ENCODE measurements around the gene MPHOSPH6. TPM values are rescaled to one million over a fixed set of nuclear protein-coding genes. Genes with fewer than 3 reads are reported as not detected.

The MPHOSPH6 gene
- total RNA-seq, 2 donors from 2014 or later: 50.3 to 79.9 TPM

GRCh38 chr16:82201351-82201750 lies 31.3 kb upstream of the MPHOSPH6 start:
- no peak overlapping the region for H3K27ac ChIP-seq
- H3K9me3 ChIP-seq: no peaks in the 10 kb centered on the region
- H3K36me3 ChIP-seq: no peaks in the 10 kb centered on the region
- DNase-seq (ENCODE audit: low spot score) (no peak), ATAC-seq (ENCODE audit: insufficient number of reproducible peaks, low FRiP score, low read depth) (no peak)
- no peak overlapping the region for H3K4me3 ChIP-seq
- no peaks in the 10 kb centered on the region for H3K4me1 ChIP-seq (ENCODE audit: control insufficient read depth in 1 of 2, low read depth in 2 of 2)
- TF ChIP-seq, protein P1, sequence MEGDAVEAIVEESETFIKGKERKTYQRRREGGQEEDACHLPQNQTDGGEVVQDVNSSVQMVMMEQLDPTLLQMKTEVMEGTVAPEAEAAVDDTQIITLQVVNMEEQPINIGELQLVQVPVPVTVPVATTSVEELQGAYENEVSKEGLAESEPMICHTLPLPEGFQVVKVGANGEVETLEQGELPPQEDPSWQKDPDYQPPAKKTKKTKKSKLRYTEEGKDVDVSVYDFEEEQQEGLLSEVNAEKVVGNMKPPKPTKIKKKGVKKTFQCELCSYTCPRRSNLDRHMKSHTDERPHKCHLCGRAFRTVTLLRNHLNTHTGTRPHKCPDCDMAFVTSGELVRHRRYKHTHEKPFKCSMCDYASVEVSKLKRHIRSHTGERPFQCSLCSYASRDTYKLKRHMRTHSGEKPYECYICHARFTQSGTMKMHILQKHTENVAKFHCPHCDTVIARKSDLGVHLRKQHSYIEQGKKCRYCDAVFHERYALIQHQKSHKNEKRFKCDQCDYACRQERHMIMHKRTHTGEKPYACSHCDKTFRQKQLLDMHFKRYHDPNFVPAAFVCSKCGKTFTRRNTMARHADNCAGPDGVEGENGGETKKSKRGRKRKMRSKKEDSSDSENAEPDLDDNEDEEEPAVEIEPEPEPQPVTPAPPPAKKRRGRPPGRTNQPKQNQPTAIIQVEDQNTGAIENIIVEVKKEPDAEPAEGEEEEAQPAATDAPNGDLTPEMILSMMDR (IDR thresholded peaks at IDR 0.05): no peak
- no peaks in the 10 kb centered on the region for H3K27me3 ChIP-seq (replicated peaks; ENCODE audit: insufficient read depth)

DNA sequence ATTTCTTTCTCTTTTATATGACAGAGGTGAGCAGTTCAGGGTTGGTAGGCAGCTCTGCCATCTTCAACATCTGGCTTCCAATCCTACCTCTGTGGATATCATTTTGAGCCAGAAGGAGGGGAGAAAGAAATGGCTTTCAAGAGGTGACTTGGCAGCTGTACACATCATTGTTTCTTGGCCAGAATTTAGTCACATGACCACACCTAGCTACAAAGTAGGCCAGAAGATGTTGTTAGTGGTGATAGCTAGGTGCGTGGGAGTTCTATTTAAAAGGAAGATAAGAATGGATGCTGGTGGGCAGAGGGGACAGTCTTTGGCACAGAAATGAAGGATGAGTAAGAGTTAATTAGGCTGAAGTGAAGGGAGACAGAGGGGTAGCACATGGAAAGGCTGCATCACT lies 29.2 kb upstream of the MPHOSPH6 start:
- TF ChIP-seq, protein P1 (IDR thresholded peaks at IDR 0.05): no peak
- H3K36me3 ChIP-seq: no peaks in the 10 kb centered on the region
- DNase-seq (ENCODE audit: low spot score): no peak
- H3K4me1 ChIP-seq (ENCODE audit: control insufficient read depth in 1 of 2, low read depth in 2 of 2): no peaks in the 10 kb centered on the region
- no peak for ATAC-seq (ENCODE audit: insufficient number of reproducible peaks, low FRiP score, low read depth)
- H3K4me3 ChIP-seq: no peak overlapping the region
- H3K27me3 ChIP-seq (replicated peaks; ENCODE audit: insufficient read depth): no peaks in the 10 kb centered on the region
- no peak overlapping the region for H3K27ac ChIP-seq
- H3K9me3 ChIP-seq: no peaks in the 10 kb centered on the region

- TF ChIP-seq, protein P1 (IDR thresholded peaks at IDR 0.05): no peak
- H3K27ac ChIP-seq: no peak overlapping the region
- H3K27me3 ChIP-seq (replicated peaks; ENCODE audit: insufficient read depth): no peaks in the 10 kb centered on the region
- DNase-seq (ENCODE audit: low spot score): no peak
- H3K9me3 ChIP-seq: no peaks in the 10 kb centered on the region
- no peak overlapping the region for H3K4me3 ChIP-seq
- H3K36me3 ChIP-seq: no peaks in the 10 kb centered on the region
- H3K4me1 ChIP-seq (ENCODE audit: control insufficient read depth in 1 of 2, low read depth in 2 of 2): no peaks in the 10 kb centered on the region
- ATAC-seq (ENCODE audit: insufficient number of reproducible peaks, low FRiP score, low read depth): no peak
Measured at GRCh38 chr16:82197540-82198240, 27.7 kb upstream of the MPHOSPH6 start.

DNA sequence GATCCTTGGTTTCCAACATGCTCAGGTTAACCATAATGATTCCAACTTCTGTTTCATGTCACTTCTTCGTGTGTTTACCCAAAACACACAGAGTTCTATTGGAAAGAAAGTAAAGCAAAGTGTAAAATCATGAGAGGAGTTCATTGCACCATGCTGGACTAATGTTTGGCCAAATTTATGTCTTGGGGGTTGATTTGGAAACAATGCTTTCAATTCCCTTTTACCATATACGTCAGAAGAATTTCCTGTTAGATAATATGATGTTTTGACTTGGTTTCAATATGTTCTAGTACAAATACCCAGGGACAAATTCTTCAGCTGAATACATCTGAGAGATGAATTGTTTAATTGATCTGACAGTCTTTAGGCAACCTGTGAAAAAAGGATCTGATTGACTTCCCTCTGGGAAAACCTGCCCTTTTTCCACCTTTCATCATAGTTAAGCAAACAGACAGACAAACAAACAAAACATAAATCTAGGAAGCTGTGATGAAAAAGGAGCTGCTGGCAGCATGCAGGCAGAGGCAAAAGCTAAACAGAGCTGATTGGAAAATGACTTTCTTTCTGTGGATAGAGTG lies 26.0 kb upstream of the MPHOSPH6 start:
- no peaks in the 10 kb centered on the region for H3K36me3 ChIP-seq
- H3K4me1 ChIP-seq (ENCODE audit: control insufficient read depth in 1 of 2, low read depth in 2 of 2): no peaks in the 10 kb centered on the region
- no peaks in the 10 kb centered on the region for H3K9me3 ChIP-seq
- no peak for DNase-seq (ENCODE audit: low spot score)
- H3K27me3 ChIP-seq (replicated peaks; ENCODE audit: insufficient read depth): no peaks in the 10 kb centered on the region
- H3K4me3 ChIP-seq: no peak overlapping the region
- H3K27ac ChIP-seq: no peak overlapping the region
- TF ChIP-seq, protein P1 (IDR thresholded peaks at IDR 0.05): no peak
- no peak for ATAC-seq (ENCODE audit: insufficient number of reproducible peaks, low FRiP score, low read depth)

DNA sequence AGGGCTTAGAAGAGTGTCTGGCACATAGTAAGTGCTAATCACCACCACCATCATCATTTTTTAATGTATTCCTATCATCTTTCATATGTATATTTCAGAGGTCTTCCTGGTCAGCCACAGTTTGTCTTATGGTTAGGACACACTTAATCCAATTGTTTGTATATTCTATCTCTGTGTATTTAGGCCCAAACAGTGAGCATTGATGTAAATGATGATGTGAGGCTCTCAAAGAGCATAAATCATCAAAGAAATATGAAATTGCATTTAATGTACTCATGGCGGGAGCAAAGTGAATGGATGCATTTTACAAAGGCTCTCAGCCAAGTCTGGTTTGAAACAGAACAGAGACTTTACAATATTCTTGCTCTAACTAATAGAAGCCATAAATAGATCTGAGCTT lies 24.1 kb upstream of the MPHOSPH6 start:
- TF ChIP-seq, protein P1 (IDR thresholded peaks at IDR 0.05): no peak
- Histone ChIP-seq H3K27ac (no peak overlapping the region), H3K27me3 (replicated peaks; ENCODE audit: insufficient read depth) (no peaks in the 10 kb centered on the region), H3K36me3 (no peaks in the 10 kb centered on the region), H3K9me3 (no peaks in the 10 kb centered on the region), H3K4me1 (ENCODE audit: control insufficient read depth in 1 of 2, low read depth in 2 of 2) (no peaks in the 10 kb centered on the region), H3K4me3 (no peak overlapping the region)
- DNase-seq (ENCODE audit: low spot score) (no peak), ATAC-seq (ENCODE audit: insufficient number of reproducible peaks, low FRiP score, low read depth) (no peak)
